Choroid plexus epithelial cell (primary cell): ENCODE measurements around the gene SCNN1A.

Experiments
- DNase-seq: peaks from one replicate; pipeline ENCODE4 v3.0.0-alpha.2; 2010; ENCODE audit warnings: low read depth
- H3K4me3 ChIP-seq: 2 replicates; pipeline ENCODE4 v1.5.1; 2011; ENCODE audit warnings: low read depth, mild to moderate bottlenecking, control low read depth, low read length, moderate library complexity
- CTCF ChIP-seq: conservative IDR thresholded peaks from 2 replicates; pipeline ENCODE4 v1.5.1; 2011; ENCODE audit warnings: low read depth, mild to moderate bottlenecking, control low read depth, inconsistent platforms, low read length, moderate library complexity

SCNN1A gene

GRCh38 chr12:6315184-6315583 is 60.2 kb downstream of the SCNN1A start:
- no peak for TF ChIP-seq CTCF
- H3K4me3 ChIP-seq, result no peak overlapping the region
- no peak for DNase-seq

- no peak overlapping the region for H3K4me3 ChIP-seq
- TF ChIP-seq CTCF, result no peak
- DNase-seq, result no peak
Measured at GRCh38 chr12:6314776-6315175, 60.6 kb downstream of the SCNN1A start.

- no peak overlapping the region for H3K4me3 ChIP-seq
- no peak for DNase-seq
- no peak for TF ChIP-seq CTCF
Measured at GRCh38 chr12:6313326-6313940, 61.9 kb downstream of the SCNN1A start.

- TF ChIP-seq CTCF, result no peak
- DNase-seq, result peak; percentile 51
- H3K4me3 ChIP-seq, result no peak overlapping the region
Measured at GRCh38 chr12:6312529-6313325, 62.6 kb downstream of the SCNN1A start.

GRCh38 chr12:6311822-6312528 is 63.4 kb downstream of the SCNN1A start:
- H3K4me3 ChIP-seq, result no peak overlapping the region
- DNase-seq, result no peak
- TF ChIP-seq CTCF, result no peak

GRCh38 chr12:6310771-6311610 is 64.4 kb downstream of the SCNN1A start:
- H3K4me3 ChIP-seq, result peak overlapping the region; percentile 26
- DNase-seq, result no peak
- no peak for TF ChIP-seq CTCF
